GM20431 (cell line): ENCODE measurements around the gene UST.
"Not testable (repeated sequence)": the region's sequence is repeated elsewhere in the genome, so short reads cannot be mapped to it uniquely, and the experiment has no call there.

ENCODE experiments used
- in situ Hi-C: fragments of 300-500 bp; cut with MseI, MboI; formaldehyde crosslinking; loops from one replicate; pipeline ENCODE4 v1.15.0; 2020; ENCODE audit warnings: low sequenced_read_pairs; ENCODE audit not compliant: unreplicated experiment

UST gene

DNA sequence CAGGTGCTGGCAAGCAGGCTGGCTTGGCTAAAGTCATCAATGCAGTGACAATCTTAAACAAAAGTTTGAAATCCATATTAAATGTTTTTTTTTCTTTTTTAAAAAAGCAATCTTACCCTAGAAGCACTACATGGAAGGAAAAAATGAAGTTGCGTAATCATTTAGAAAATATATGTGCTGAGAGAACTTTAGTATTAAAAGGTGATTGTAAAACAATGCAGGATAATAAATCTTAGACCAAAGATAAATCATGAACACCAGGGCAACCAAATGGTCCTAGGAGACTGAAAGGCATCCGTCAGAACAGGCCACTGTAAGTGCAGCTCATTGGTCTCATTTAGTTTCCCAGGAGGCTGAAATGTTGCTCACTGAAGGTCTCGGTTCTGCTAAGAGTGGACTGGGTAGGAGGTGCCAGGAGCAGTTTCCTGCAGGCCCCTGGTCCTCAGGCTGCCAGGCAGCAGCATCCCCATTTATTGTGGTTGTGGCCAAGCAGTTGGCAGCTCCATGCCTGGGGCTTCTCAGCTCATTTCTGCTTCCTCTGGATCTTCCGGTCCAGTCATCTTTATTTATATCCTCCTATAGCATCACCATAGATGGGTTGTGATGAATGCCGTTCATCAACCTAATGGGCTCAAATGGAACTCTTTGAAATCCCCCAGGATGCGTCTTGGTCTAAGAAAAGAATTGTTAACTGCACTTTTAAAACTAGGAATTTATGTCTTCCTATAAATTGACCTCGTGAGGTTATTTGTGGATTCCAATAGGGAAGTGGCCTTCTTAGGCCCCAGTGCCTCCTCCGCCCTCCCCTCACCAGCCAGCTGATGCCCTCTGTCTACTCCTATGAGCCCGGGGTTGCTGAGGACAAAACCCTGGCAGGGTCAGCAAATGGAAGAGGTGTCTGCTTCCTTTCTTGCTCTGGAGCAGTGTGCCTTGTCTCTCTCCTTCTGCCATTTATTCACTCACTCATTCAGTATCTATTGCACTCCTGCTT, 269.0 kb downstream of the UST start:
- in situ Hi-C loops: no loop called here

DNA sequence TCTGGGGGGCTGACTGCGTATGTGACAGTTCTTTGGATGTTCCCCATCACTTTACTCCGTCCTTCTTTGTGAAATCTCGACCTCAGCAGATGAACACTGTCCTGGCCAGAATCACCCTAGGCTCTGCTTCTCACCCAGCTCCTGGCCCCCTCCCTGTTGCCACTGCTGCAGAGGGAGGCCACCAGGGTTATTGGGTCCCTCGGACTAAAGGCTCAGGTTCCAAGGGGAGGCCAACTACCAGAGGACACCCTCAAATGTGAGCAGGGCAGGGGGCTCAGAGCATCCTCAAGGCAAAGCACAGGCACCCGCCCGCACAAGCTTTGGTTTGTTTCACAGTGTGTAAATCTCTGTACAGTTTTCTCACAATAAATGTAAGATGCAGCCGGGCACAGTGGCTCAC, 269.9 kb downstream of the UST start:
- in situ Hi-C loops: no loop called here

DNA sequence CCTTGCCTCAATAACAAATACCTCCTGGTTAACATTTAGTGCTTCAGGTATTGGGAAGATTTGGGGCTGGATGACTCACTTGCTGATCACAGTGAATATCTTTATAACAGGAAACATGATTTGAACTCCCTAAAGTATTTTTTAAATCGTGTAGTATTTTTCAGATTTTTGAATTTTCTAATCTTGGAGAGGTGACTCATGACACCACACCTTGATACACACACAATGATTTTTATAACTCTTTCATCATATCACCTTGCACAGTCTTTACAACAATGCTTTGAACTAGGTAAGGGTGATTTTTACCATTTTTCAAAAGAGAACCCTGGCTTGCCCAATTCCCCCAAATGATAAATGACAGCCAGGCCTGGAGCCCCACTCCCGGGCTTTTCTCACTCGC, 273.5 kb downstream of the UST start:
- in situ Hi-C loops: loop anchor here (10.0 kb wide), 1 partner anchor 404 kb away; no protein-coding TSS in a partner anchor

DNA sequence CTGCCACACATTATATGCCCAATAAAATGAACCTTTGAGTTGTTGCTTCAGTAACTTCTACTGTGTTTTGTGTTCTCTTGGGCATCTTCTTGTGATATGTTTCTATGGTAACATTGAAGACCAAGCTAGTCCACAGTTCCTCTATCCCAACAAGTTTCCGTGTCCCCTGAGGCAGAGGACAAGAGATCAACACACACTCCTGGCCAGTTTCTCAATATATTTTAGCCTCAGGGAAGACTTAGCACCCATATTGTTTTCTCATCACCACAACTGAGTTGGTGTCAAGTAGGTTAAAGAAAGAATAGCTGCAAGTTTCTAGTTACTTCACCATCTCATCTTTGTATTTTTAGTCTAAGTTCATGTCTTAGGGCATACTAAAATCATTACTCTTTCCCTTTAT, 277.5 kb downstream of the UST start:
- in situ Hi-C loops: loop anchor here (10.0 kb wide), 1 partner anchor 400 kb away; no protein-coding TSS in a partner anchor

DNA sequence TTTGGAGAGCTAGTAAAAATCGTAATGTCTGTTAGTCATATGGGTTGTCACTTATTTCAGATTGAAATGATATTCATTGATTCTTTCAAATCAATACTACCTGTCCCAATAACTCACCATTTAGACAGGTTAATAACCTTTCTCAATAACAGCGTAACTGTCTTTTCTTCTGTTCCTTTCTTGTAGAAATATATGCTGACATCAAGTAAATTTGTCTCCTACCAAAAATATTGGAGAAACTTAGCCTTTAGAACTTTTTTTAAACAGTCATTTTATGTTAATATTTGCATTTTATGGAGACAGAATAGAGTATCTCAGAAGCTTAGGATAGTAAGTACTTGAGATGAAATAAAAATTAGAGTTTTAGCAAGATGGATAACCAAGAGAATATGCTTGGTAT, 278.2 kb downstream of the UST start:
- in situ Hi-C loops: loop anchor here (10.0 kb wide), 1 partner anchor 400 kb away; no protein-coding TSS in a partner anchor

DNA sequence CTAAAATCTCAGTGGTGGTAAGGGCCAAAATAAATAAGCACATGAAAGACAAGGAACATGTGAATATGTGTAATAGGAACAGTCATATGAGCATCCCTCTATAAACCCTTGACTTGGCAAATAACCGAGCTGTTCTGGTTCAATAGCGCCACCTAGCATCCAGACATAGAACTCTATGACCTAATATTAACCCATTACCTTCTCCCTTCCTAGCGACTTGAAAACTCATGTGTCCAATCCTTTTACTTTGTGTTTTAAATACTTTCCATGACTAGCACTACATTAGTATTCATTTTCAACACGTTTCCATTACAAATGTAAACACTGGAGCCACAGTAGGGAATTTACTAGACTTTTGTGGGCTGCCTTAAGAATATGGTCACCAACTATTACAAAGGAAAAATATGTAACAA, 279.7 kb downstream of the UST start:
- in situ Hi-C loops: loop anchor here (10.0 kb wide), 1 partner anchor 398 kb away; no protein-coding TSS in a partner anchor

DNA sequence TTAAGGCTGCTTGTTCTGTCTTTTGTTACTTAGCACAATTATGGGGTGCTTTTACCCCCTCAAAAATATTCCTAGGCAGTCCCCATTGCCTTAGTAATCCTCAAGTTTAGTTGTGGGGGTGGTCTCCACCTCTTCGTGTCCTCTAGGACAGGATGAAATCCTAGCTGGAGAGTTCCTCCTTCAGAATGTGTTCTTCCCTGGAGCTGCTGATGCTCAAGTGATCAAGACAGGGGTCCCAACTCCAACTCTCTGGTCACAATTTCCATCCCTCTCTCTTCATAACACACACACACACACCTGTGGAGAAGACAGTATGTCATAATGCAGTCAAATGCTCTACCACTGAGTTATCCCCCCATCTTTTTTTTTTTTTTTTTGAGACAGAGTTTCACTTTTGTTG, 280.7 kb downstream of the UST start:
- in situ Hi-C loops: loop anchor here (10.0 kb wide), 1 partner anchor 397 kb away; no protein-coding TSS in a partner anchor

DNA sequence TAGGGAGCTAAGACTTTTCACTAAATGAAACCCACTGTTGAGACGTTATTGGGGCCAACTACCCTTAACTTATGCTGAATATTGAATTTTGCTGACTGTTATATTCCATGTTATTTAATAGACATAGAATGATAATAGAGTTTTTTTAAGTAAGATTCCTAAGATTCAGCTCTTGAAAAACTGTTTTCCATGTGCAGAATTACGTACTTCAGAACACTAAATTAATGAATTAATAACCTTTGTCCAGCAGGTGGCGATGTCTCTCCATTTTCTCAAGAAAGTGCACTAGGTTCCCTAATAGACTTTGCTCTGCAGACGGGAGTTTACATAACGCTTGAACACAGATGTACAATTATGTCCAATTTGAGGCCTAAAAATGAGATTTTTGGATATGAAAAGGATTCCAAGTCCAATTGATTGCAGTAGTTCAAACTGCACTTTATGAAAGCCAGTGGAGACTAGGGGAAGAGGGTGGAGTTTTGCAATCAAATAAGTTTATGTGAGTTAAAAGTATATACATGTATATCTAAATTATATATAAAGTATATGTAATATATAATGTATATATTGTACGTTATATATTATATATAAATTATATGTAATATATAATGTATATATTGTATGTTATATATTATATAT, 282.1 kb downstream of the UST start:
- in situ Hi-C loops: loop anchor here (10.0 kb wide), 1 partner anchor 396 kb away; no protein-coding TSS in a partner anchor

DNA sequence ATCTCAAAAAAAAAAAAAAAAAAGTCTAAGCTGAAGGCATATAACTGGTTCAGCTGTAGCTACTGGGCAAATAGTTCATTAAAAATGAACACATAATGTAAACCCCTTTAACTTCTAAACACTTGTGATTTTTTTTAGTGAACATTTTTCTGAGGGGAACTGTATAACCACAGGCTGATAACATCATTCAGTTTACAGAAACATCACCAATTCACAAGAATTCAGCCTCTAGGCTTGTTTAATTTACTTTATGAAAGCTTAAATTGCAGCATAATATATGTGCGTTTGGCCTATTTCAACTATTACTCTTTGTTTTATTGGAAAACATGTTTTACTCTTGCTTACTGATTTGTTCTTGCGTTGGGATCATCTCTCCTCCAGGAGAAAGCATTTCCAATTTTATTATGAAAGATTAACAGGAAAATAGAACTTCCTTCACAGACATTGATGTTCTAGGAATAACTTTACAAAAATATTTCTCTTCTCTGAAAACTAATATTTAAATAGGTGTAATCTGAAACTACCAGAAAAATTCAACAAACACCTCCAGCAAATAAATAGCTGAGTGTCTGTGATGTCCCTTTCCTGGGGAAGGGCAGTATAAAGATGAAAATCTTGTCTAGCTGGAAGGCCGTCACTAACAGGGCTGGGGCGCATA, 284.5 kb downstream of the UST start:
- in situ Hi-C loops: no loop called here

DNA sequence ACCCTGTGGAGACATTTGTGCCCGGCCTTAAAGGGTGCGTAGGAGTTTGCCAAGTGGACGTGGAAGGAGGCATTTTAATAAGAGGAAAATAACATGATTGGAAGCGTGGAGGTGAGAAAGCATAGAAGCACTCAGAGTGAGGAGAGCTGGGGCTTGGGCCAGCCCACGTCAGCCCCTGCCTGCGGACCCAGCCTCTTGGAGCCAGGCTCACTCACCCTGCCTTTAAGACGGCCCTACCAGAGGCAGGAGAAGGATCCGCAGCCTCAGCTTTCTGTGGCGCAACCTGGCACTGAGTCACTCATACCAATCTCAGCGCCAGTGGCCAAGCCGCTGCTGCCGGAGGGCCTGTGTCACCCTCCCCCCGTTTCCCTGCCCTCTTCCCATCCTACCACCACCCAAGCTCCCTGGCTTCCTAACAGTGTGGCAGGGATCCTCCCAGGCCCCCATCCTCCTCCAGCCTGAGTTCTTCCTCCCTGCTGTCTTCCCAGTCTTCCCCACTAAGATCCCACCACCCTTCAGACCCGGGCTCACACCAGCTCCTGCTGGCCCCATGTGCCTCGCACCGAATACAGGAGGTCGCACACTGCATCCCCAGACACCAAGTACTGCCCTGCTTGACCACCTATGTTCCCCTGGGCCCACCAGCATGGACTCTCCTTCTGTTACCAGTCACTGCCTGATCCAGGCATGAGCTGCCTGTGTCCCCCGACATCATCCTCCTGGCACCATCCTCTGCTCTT, 285.2 kb downstream of the UST start:
- in situ Hi-C loops: no loop called here

DNA sequence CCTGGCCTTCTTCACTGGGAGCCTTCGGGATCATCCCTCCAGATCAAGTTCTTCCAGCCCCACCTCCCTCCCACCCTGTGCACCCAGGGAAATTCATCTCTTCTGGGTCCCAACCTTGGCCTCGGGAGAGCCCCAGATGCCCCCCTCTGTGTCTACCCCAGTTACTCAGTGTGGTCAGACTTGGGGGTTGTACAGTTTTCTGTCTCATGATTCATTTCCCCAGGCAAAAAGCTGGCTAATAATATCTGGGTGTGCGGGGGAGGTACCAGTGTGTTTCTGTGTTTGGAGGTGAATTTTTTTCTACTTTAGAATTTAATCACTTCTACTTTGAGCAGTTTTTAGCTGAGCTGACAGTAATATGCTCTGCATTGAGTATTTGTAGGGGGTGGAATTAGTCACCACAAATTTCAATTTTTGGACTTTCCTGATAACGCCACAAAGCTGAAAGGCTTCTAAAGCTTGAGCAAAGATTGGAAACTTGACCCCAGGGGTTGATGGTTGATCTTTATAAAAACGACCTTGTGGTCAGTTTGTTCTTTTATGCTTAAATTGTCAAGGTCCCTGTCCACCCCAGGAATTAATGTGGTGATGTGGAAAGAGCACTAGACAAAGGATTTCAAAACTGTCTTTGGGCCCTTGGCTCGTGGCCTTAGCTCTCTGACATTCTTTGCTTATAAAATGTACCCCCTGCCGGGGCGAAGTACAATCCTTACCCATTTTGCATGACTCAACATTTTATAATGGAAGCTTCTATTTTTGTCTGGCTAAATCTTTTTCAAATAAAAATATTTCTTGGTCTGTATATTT, 286.0 kb downstream of the UST start:
- in situ Hi-C loops: no loop called here

DNA sequence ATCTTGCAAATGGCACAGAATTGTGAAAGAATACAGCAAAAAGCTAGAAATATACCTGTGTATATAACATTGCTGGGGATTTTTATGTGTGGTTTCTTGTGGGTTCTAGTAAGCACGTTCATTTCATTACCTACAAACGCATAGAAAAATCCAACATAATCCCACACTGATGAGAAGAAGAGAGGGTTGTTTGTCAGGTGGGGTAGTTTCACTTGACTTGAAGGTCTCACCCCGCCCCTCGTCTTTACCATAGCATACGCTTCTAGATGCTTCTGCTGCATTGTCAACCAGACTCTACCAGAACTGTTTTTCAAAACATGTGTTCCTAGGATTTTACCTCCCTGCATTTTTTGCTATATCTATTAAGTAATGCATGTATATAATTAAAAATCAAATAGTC, 286.6 kb downstream of the UST start:
- in situ Hi-C loops: no loop called here

DNA sequence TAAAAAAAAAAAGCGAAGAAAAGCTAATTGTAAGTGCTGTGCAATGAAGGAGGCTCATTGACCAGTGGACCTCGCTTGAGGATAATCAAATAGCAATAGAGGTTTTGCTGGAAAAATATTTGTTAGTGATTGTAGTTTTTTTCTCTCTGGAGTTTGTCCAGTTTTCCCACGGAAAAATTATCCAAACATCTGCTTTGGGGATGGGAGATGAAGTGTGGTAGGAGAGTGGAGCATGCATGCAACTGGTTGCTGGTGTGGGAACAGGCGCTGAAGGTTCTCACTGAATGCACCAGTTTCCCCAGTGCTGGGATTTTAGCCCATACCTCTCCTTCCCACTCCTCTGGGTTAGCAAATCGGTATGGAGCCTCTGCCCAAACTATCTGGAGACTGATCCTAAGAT, 288.9 kb downstream of the UST start:
- in situ Hi-C loops: no loop called here

DNA sequence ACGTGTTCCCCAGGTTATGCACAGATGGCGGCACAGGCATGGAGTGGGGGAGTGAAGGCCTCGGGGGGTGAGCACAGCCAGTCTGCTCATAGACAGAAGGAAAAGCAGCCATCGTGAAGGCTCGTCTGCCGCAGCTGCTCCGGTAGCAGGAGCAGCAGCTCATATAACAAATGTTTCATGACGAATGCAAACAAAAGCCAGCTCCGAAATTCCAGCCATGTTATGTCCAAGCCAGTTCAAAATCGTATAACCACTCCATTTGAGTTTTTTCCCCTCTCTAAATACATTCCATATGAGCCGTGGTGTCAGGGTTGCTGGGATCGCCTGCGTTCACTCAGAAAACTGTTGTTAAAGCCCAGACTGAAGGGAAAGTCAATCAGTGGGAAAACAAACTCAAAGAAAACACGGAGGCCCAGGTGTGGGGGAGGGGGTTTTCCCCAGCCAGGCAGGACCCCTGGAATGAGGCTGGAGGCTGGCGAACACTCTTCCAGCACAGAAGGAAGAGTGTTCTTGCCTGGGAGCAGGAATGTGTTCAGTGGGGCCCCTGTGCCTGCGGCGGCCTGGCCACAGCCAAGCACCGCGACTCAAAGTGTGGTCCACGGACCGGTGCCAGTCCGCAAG, 290.3 kb downstream of the UST start:
- in situ Hi-C loops: no loop called here

DNA sequence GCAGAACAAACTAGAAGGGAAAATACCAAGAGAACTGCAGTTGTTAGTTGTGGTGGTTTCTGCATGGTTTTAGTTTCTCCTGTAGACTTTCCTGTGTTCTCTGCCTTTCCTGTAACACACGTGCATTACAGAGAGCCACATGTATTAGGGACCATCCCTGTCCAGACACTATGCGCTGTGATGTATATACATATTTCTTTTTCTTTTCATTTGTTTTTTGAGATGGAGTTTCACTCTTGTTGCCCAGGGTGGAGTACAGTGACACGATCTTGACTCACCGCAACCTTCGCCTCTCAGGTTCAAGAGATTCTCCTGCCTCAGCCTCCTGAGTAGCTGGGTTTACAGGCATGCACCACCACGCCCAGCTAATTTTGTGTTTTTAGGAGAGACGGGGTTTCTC, 292.2 kb downstream of the UST start:
- in situ Hi-C loops: not testable (repeated sequence)

DNA sequence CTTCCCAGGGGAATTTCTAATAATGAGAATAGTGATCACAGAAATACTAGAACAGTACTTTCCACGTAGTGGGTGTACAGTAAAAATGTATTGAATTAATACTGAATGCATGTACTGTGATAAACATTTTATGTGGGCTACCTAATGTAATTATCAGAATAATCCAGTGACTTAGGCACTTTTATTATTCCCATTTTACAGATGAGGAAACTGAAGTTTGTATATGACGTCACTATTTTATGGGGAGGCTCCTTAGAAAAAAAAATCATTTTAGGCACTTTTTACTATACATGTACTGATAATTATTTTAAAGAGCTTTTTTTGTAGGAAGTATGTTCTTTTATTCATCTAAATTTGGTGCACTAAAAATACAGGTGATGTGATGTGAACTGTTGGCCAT, 295.1 kb downstream of the UST start:
- in situ Hi-C loops: no loop called here

DNA sequence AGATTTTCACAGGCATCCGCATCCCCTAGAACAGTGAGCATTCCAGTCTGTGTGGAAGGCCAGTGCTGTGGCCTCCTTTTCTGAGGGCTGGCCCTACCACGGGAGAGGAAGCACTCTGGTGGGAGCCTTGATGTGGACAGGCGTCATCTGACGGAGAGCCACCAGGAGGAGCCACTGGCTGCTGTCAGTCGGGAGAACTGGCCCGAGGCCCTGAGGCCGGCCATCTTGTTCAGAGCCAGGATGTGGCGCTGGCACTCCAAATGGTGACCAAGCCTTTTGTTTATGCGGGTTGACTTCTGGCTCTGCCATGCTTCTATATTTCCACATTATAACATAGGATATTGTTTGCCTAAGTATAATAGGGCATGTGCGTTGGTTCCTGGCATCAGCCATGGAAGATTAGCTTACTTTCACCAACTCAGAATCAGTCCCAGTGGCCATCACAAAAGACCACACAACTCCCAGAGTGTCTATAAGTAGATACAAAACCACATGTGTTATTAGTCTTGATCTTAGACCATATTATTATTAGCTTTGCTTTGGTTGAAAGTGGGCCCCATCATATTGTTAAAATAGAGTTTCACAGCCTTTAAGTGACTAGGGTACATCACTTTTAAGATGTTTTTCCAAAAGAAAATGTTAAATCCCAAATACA, 296.8 kb downstream of the UST start:
- in situ Hi-C loops: no loop called here

DNA sequence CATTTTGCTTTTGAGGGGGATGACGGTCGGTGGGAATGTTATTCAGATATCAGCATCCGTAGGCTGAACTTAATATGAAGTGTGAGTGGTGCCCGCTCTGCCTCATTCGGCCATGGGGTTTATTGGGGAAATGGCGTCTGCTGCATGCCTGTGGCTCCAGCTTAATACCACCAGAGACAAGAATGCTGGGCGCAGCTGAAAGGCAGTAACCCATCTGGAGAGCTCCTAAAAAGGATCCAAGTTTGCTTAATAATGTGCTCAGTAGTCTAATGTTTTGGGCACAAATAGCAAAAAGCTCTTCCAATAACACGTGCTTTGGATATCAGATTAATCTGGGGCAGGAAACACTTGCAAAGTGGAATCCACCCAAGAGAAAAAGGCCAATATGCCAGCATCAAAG, 297.7 kb downstream of the UST start:
- in situ Hi-C loops: no loop called here
